ENCODE measurements around the gene CD68. TPM values are rescaled to one million over a fixed set of nuclear protein-coding genes. Genes with fewer than 3 reads are reported as not detected.

Gene CD68
- polyA plus RNA-seq, 3 donors: 642 to 884 (median 744) TPM

DNA sequence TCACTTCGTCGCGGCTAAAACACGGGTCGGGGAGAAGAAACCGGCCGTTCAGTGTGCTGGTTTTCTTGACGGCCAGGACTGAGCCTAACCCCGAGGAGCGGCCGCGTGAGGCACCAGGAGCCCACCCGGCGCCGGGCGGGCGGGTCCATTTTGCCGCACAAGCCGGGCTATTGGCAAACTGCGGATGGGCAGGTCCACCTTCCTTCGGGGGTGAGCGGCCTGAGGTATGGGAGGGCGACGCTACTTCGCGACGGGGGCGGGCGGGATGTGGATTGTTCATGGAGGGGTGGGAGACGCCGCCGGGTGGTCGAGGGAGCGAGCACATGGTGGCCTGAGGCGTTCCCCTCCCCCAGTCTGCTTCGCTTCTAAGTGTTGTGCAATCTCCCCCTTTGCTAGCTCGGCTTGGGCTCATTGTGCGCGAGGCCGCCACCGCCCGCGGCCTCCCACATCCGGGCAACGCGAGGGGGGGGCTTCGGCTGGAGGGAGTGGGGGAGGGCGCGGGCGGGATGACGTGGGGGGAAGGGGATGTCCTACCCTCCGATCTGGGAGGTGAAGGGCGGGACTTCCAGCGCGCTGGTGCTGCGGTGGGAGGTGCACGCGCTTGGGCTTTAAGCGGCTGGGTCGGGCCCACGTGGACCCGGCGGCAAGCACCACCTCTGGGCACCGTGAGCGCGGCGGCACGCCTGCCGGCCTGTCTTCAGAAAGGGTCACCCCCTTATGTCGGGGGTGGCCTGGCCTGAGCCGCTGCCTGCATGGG lies 5.9 kb upstream of the CD68 start:
- Histone ChIP-seq H3K79me2 (ENCODE audit: insufficient read depth, low read length) (peaks cover 92% of the 10 kb centered on the region), H3K4me2 (replicated peaks; ENCODE audit: extremely low read depth, low read length, poor library complexity, severe bottlenecking) (peak overlapping the region; percentile 91), H3K4me3 (replicated peaks in 1 of 3; ENCODE audit: low read depth in 2 of 3, low read length in 3 of 3) (peak overlapping the region; percentile 60 to 100 (median 95)), H3K4me1 (ENCODE audit: control insufficient read depth in 1 of 2, insufficient read depth in 2 of 2, low read length in 2 of 2) (peaks cover 55 to 60% of the 10 kb centered on the region in 2 donors), H3K9me3 (replicated peaks in 1 of 2; ENCODE audit: control insufficient read depth in 1 of 2, insufficient read depth in 1 of 2, low read length in 2 of 2) (no peaks in the 10 kb centered on the region), H4K20me1 (ENCODE audit: insufficient read depth, low read length) (peaks cover 59% of the 10 kb centered on the region), H3K9ac (ENCODE audit: insufficient read depth, low read length, poor library complexity, severe bottlenecking) (peak overlapping the region; percentile 99), H3K27ac (ENCODE audit: low read depth in 1 of 2, low read length in 2 of 2) (peak overlapping the region; percentile 99), H2AFZ (ENCODE audit: insufficient read depth, low read depth, low read length, poor library complexity, severe bottlenecking) (no peak overlapping the region), H3K27me3 (ENCODE audit: control insufficient read depth in 2 of 2, insufficient read depth in 2 of 2, low read length in 2 of 2) (no peaks in the 10 kb centered on the region), H3K36me3 (replicated peaks in 1 of 2; ENCODE audit: control insufficient read depth in 1 of 2, insufficient read depth in 2 of 2, low read length in 2 of 2) (peaks cover 69 to 77% of the 10 kb centered on the region in 2 donors)
- TF ChIP-seq, protein P1, sequence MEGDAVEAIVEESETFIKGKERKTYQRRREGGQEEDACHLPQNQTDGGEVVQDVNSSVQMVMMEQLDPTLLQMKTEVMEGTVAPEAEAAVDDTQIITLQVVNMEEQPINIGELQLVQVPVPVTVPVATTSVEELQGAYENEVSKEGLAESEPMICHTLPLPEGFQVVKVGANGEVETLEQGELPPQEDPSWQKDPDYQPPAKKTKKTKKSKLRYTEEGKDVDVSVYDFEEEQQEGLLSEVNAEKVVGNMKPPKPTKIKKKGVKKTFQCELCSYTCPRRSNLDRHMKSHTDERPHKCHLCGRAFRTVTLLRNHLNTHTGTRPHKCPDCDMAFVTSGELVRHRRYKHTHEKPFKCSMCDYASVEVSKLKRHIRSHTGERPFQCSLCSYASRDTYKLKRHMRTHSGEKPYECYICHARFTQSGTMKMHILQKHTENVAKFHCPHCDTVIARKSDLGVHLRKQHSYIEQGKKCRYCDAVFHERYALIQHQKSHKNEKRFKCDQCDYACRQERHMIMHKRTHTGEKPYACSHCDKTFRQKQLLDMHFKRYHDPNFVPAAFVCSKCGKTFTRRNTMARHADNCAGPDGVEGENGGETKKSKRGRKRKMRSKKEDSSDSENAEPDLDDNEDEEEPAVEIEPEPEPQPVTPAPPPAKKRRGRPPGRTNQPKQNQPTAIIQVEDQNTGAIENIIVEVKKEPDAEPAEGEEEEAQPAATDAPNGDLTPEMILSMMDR (IDR thresholded peaks at IDR 0.05): no peak
- intact Hi-C loops (cut with micrococcal nuclease): loop anchor here (2.0 to 10.0 kb wide), 4 partner anchors 15 to 249 kb away; partner anchors contain the start of genes NEURL4 (in 1 of the 2), POLR2A (in 1 of the 2), SLC35G6 (in 1 of the 2) and TP53 (in 1 of the 2)
- peak overlapping the region; percentile 97 to 98 for H3K4me3 Mint-ChIP-seq
- H3K36me3 Mint-ChIP-seq: peaks cover 77 to 86% of the 10 kb centered on the region in 2 donors
- DNase-seq: peak; percentile 88 to 96 (median 94)
- peaks cover 0 to 9% (median 2%) of the 10 kb centered on the region in 3 donors for H3K27me3 Mint-ChIP-seq (ENCODE audit: low read depth in 3 of 3)
- 0% methylated on average over 60 of the region's 71 CpGs for WGBS (ENCODE audit: insufficient coverage)
- H3K9me3 Mint-ChIP-seq: peaks cover 0 to 4% (median 0%) of the 10 kb centered on the region in 7 donors
- H3K4me1 Mint-ChIP-seq: peaks cover 61% of the 10 kb centered on the region
- H3K27ac Mint-ChIP-seq: peak overlapping the region; percentile 98 to 100 (median 99)

DNA sequence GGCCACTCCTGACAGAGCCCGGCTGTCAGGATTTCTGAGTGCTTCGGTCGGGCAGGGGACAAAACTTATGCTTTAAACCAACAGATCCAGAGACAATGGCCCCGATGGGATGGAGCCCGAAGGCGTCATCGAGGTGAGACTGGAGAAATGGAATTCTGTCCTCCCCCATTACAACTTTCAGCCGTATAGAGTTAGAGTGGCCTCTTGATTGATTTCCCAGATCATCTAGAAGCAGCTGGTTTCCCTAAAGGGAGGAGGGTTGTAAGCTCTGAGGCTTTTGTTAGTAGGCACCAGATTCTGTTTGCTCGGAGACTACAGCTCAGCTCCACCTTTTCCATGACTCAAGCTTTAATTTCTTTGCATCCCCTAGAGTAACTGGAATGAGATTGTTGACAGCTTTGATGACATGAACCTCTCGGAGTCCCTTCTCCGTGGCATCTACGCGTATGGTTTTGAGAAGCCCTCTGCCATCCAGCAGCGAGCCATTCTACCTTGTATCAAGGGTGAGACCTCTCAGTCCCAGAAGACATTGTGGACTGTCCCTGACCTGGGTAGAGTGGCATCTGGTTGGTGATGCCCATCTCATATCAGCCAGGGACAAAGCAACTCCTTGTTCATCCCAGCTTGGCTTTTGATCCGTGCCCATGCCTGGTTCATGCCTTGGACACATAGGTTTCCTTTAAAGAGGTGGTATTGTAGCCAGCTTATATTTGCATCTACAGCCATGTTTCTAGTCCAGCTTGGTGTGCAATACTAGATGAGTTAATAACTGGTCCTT lies 5.1 kb upstream of the CD68 start:
- Histone ChIP-seq H3K4me3 (replicated peaks in 1 of 3; ENCODE audit: low read depth in 2 of 3, low read length in 3 of 3) (peak overlapping the region; percentile 60 to 100 (median 95)), H3K9me3 (replicated peaks in 1 of 2; ENCODE audit: control insufficient read depth in 1 of 2, insufficient read depth in 1 of 2, low read length in 2 of 2) (no peaks in the 10 kb centered on the region), H3K27ac (ENCODE audit: low read depth in 1 of 2, low read length in 2 of 2) (peak overlapping the region; percentile 99), H2AFZ (ENCODE audit: insufficient read depth, low read depth, low read length, poor library complexity, severe bottlenecking) (no peak overlapping the region), H3K4me2 (replicated peaks; ENCODE audit: extremely low read depth, low read length, poor library complexity, severe bottlenecking) (peak overlapping the region; percentile 91), H3K79me2 (ENCODE audit: insufficient read depth, low read length) (peaks cover 86% of the 10 kb centered on the region), H3K4me1 (ENCODE audit: control insufficient read depth in 1 of 2, insufficient read depth in 2 of 2, low read length in 2 of 2) (peaks cover 63 to 67% of the 10 kb centered on the region in 2 donors), H3K9ac (ENCODE audit: insufficient read depth, low read length, poor library complexity, severe bottlenecking) (peak overlapping the region; percentile 99), H4K20me1 (ENCODE audit: insufficient read depth, low read length) (peaks cover 66% of the 10 kb centered on the region), H3K36me3 (replicated peaks in 1 of 2; ENCODE audit: control insufficient read depth in 1 of 2, insufficient read depth in 2 of 2, low read length in 2 of 2) (peaks cover 66 to 72% of the 10 kb centered on the region in 2 donors), H3K27me3 (ENCODE audit: control insufficient read depth in 2 of 2, insufficient read depth in 2 of 2, low read length in 2 of 2) (no peaks in the 10 kb centered on the region)
- Mint-ChIP-seq H3K4me3 (peak overlapping the region; percentile 97 to 98), H3K4me1 (peaks cover 67% of the 10 kb centered on the region), H3K27ac (peak overlapping the region; percentile 79 to 100 (median 99)), H3K9me3 (peaks cover 0 to 4% (median 0%) of the 10 kb centered on the region in 7 donors), H3K27me3 (ENCODE audit: low read depth in 3 of 3) (peaks cover 0 to 9% (median 2%) of the 10 kb centered on the region in 3 donors), H3K36me3 (peaks cover 74 to 83% of the 10 kb centered on the region in 2 donors)
- intact Hi-C loops (cut with micrococcal nuclease): loop anchor here (5.0 to 10.0 kb wide), 3 partner anchors 92 to 250 kb away; partner anchors contain the start of genes NEURL4 (in 1 of the 2), POLR2A (in 1 of the 2), SLC35G6 (in 1 of the 2) and TP53 (in 1 of the 2)
- WGBS (ENCODE audit: insufficient coverage): 67% methylated on average over 1 of the region's 15 CpGs
- TF ChIP-seq, protein P1 (IDR thresholded peaks at IDR 0.05): no peak
- DNase-seq: no peak

All from CD14-positive monocyte (primary cell).